HG03060 (cell line): ENCODE data around the gene BAZ1B.

Experiments
- ATAC-seq: cut with Tn5 transposase; IDR thresholded peaks from one replicate; pipeline ENCODE4 v1.9.1; 2021; ENCODE audit warnings: low read depth, moderate number of reproducible peaks; ENCODE audit not compliant: unreplicated experiment

BAZ1B gene

DNA sequence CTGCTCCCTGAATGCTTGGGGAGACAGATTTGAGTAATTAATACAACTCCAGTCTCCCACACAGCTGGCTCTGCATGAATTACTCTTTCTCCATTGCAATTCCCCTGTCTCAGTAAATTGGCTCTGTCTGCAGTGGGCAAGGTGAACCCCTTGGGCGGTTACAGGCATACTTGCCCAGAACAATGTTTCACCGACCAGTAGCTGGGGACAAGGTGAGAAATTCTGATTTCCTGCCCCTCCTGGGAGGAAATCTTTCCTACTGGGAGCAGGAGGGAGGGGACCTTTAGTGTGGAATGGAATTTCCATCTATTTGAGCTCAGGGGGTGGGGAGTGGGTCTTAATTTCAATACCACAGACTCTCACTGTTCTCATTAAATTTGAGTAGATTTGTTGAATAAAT is 130.7 kb downstream of the BAZ1B start:
- ATAC-seq: no peak
